ENCODE results near the gene GDPD1.
"Not testable (repeated sequence)": the region's sequence is repeated elsewhere in the genome, so short reads cannot be mapped to it uniquely, and the experiment has no call there.

GDPD1 gene

GRCh38 chr17:59254742-59255141 is 34.4 kb downstream of the GDPD1 start:
- no peak for DNase-seq

GRCh38 chr17:59257101-59257500 is 36.8 kb downstream of the GDPD1 start:
- DNase-seq: no peak

DNA sequence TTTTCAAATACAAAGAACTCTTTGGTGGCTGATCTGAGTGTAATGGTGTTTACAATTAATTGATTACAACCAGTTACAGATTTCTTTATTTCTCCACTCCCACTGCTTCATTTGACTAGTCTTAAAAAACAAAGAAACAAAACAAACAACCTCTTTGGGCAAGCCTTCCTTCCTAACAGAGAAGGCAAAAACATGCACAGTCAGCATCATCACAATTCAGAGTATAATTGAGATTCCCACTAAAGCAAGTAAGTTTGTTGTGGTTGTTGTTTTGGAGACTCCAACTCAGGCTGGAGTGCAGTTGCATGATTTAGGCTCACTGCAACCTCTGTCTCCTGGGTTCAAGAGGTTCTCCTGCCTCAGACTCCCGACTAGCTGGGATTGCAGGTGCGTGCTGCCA is 40.4 kb downstream of the GDPD1 start:
- DNase-seq: no peak

- no peak for DNase-seq
These were observed 46.4 kb downstream of the GDPD1 start for GRCh38 chr17:59266745-59267144.

- no peak for DNase-seq
These were observed 47.5 kb downstream of the GDPD1 start for GRCh38 chr17:59267776-59268175.

GRCh38 chr17:59275618-59276017 is 55.3 kb downstream of the GDPD1 start:
- no peak for DNase-seq

DNA sequence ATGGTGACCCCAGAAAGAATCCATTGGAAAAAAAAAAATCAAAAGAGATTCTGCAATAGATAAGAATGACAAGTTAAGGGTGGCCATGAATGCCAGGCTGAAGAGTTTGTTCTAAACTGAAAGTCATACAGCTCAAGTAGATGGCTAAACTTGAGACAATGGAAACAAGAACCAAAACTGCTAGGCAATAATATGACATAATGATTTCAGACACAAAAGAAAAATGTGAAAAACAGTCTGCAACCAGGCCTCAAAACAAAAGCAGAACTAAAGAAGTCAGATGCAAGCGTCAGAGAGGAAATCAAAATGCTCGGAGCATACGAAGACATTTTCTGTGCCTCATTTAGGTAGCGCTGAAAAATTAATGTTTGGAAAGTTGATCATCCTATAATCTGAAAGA is 56.7 kb downstream of the GDPD1 start:
- no peak for DNase-seq

GRCh38 chr17:59278406-59278805 is 58.1 kb downstream of the GDPD1 start:
- DNase-seq: no peak

GRCh38 chr17:59284317-59284716 is 64.0 kb downstream of the GDPD1 start:
- DNase-seq: no peak

DNA sequence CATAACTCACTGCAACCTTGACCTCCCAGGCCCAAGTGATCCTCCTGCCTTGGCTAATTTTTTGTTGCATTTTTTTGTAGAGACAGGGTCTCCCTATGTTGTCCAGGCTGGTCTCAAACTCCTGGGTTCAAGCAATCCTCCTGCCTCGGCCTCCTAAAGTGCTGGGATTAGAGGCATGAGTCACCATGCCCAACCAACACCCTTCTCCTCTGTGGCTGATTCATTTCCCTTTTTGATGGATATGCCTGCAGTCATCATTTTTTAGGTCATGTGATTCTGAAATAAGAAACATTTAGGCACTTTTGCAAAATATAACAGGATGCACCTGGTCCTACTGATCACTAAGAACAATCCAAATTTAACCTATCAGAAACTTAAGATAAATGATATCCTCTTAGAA is 67.1 kb downstream of the GDPD1 start:
- no peak for DNase-seq

- DNase-seq: no peak
These were observed 67.6 kb downstream of the GDPD1 start for GRCh38 chr17:59287891-59288290.

DNA sequence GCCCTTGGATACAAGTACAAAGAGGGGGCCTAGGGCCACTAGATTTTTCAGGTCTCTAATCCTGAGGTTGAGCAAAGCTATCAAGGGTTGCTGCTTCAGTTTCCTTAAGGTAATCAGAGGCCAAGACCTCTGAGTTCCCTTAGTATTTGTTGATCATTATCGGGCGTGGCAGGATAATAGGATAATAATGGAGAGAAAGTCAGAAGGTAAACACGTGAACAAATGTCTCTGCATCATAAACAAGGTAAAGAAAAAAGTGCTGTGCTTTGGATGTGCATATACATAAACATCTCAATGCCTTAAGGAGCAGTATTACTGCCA is 69.6 kb downstream of the GDPD1 start:
- DNase-seq: no peak

DNA sequence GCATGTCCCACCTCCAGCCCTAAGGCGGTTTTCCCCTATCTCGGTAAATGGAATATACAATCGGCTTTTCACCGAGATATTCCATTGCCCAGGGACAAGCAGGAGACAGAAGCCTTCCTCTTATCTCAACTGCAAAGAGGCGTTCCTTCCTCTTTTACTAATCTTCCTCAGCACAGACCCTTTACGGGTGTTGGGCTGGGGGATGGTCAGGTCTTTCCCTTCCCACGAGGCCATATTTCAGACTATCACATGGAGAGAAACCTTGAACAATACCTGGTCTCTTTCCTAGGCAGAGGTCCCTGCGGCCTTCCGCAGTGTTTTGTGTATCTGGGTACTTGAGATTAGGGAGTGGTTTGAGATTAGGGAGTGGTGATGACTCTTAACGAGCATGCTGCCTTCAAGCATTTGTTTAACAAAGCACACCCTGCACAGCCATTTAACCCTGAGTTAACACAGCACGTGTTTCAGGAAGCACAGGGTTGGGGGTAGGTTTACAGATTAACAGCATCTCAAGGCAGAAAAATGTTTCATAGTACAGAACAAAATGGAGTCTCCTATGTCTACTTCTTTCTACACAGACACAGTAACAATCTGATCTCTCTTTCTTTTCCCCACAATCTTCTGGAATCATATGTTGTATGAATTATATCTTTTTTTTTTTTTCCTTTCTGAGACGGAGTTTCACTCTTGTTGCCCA is 70.1 kb downstream of the GDPD1 start:
- DNase-seq: not testable (repeated sequence)

DNA sequence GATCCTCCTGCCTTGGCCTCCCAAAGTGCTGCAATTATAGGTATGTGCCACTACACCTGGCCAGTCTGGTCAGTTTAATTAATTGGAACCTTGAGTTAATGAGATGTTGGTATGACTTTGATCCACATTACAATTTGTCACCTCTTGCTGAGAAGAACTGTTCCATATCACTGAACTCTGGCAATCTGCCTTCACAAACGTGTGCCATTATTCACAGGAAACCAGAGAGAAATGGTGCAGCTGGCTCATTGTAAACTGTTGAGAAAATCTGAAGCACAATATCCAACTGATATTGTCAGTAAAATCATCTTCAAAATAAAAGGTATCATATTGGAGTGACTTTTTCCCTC is 71.8 kb downstream of the GDPD1 start:
- no peak for DNase-seq

- DNase-seq: no peak
These were observed 75.9 kb downstream of the GDPD1 start for GRCh38 chr17:59296190-59296589.

DNA sequence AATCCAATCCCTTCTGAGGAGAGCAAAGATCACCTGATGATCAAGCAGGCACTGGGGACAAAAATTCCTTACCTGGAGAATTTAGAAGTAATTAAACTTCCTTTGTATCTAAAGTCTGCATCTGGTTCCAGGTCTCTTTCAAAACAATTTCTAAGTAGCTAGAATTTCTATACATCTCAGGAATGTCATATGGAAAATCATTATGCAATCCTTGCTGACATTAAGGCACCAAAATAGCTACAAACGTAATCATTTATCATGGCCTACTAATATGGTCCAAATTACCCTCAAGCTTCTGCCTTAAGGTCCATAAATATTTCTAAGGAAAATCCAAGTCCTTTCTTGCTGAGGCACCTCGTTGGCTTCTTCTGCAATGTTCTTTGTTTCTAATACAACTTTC is 78.2 kb downstream of the GDPD1 start:
- no peak for DNase-seq

- DNase-seq: no peak
These were observed 79.2 kb downstream of the GDPD1 start for GRCh38 chr17:59299400-59300092.

- DNase-seq: no peak
These were observed 80.6 kb downstream of the GDPD1 start for GRCh38 chr17:59300941-59301340.

- DNase-seq: no peak
These were observed 84.5 kb downstream of the GDPD1 start for GRCh38 chr17:59304811-59305210.

DNA sequence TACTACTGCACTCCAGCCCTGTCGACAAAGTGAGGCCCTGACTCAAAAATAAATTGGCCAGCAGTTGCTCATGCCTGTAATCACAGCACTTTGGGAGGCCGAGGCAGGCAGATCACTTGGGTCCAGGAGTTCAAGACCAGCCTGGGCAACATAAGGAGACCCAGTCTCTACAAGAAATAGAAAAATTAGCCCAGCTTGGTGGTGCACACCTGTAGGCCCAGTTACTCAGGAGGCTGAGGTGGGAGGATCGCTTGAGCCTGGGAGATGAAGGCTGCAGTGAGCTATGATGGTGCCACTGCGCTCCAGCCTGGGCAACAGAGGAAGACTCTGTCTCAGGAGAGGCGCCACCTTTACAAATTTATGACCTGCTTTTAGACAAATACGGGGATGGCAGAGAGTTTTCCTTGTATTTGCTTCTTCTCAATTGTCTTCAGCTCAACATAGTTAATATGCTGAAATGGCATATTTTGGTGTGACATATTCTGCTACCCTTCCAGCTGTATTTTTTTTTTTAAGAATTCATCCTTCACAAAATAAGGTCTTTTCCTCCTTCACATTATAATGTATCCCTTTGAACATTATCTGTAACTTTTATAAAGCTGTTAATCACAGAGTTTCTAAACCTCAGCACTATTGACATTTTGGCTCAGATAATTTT is 90.1 kb downstream of the GDPD1 start:
- no peak for DNase-seq

GRCh38 chr17:59311051-59311468 is 90.7 kb downstream of the GDPD1 start:
- peak; percentile 36 for DNase-seq

DNA sequence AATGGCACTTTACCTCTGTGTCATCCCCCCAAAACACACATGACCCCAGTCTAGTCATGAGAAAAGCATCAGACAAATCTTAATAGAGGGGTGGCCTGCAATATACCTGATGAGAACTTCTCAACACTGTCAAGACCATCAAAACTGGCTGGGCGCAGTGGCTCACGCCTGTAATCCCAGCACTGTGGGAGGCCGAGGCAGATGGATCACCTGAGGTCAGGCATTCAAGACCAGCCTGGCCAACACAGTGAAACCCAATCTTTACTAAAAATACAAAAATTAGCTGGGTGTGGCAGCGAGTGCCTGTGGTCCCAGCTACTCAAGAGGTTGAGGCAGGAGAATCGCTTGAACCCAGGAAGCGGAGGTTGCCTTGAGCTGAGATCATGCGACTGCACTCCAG is 91.2 kb downstream of the GDPD1 start:
- DNase-seq: not testable (repeated sequence)

- no peak for DNase-seq
These were observed 95.6 kb downstream of the GDPD1 start for GRCh38 chr17:59315866-59316265.
